HepG2 (cell line): ENCODE results near the gene TTLL4. TPM values are rescaled to one million over a fixed set of nuclear protein-coding genes. Genes with fewer than 3 reads are reported as not detected.

Source experiments
- ATAC-seq: fragments of 200-7000 bp; cut with Tn5 transposase; 3 replicates; pipeline ENCODE4 v1.9.1; 2020; ENCODE audit warnings: mild to moderate bottlenecking, moderate library complexity
- BruUV-seq: library from RNA; stranded (reverse); fragments of 400-500 nt; replicated peaks from 2 replicates; lab custom pipeline; 2021; lab: Mats Ljungman, UMichigan
- CTCF ChIA-PET: fragments of 300-600 bp; formaldehyde crosslinking; extraction: SDS; loops from one replicate; lab custom pipeline; 2021; ENCODE audit warnings: low total read pairs, inconsistent platforms, low intra/inter-chr PET ratio; lab: Yijun Ruan, JAX
- POLR2A ChIA-PET: fragments of 350-600 bp; sonication (Branson Sonifier 250); formaldehyde crosslinking; loops from one replicate; lab custom pipeline; 2020; ENCODE audit warnings: antibody characterized with exemption, inconsistent platforms; lab: Yijun Ruan, JAX
- DNase-seq: peaks from one replicate; pipeline ENCODE4 v3.0.0-alpha.2; 2015; ENCODE audit warnings: low spot score
- FAIRE-seq: peaks from 3 replicates; lab custom pipeline; 2011; peaks lifted over from hg19 to GRCh38; lab: Jason Lieb, UNC
- H2AFZ ChIP-seq: one replicate; pipeline ENCODE4 v1.6.1; 2011; ENCODE audit warnings: low read length, inconsistent platforms
- H3K27ac ChIP-seq: fragments of 300-600 bp; 3 replicates; pipeline ENCODE4 v1.8.0; 2011; ENCODE audit warnings: mixed run types, mild to moderate bottlenecking, mixed read lengths, low read length, inconsistent platforms; ENCODE audit not compliant: insufficient read depth; ENCODE audit errors: extremely low read length
- H3K27me3 ChIP-seq, 2 experiments: fragments of 200-600 bp in 1 of 2; 2 replicates in 1 of 2; 3 replicates in 1 of 2; pipeline versions ENCODE4 v1.6.0 to v1.8.0; 2011; ENCODE audit warnings: low read length in 2 of 2, mild to moderate bottlenecking in 2 of 2, moderate library complexity in 2 of 2, inconsistent platforms in 1 of 2; ENCODE audit not compliant: insufficient read depth in 2 of 2, control insufficient read depth in 1 of 2
- H3K36me3 ChIP-seq, 2 experiments: fragments of 200-600 bp in 1 of 2; replicated peaks in 1 of 2; 2 replicates in 1 of 2; 3 replicates in 1 of 2; pipeline versions ENCODE4 v1.5.1 to v1.8.0; 2011; ENCODE audit warnings: low read length in 2 of 2, inconsistent platforms in 1 of 2; ENCODE audit not compliant: insufficient read depth in 2 of 2, control insufficient read depth in 1 of 2
- H3K4me1 ChIP-seq: 2 replicates; pipeline ENCODE4 v1.5.1; 2012; ENCODE audit warnings: low read length, inconsistent platforms; ENCODE audit not compliant: insufficient read depth
- H3K4me2 ChIP-seq: 2 replicates; pipeline ENCODE4 v1.6.0; 2011; ENCODE audit warnings: low read depth, low read length, inconsistent platforms
- H3K4me3 ChIP-seq, 3 experiments: fragments of 200-600 bp in 1 of 3; sonication (generic), shearing (Covaris generic) in 1 of 3; replicated peaks in 1 of 3; 2 replicates each; pipeline ENCODE4 v1.5.1; 2011 to 2016; ENCODE audit warnings: low read length in 3 of 3, inconsistent platforms in 2 of 3, low read depth in 2 of 3, mild to moderate bottlenecking in 2 of 3, control low read depth in 1 of 3, mixed read lengths in 1 of 3; ENCODE audit not compliant: insufficient read depth in 1 of 3
- H3K79me2 ChIP-seq: one replicate; pipeline ENCODE4 v1.6.1; 2011; ENCODE audit warnings: low read length, inconsistent platforms; ENCODE audit not compliant: insufficient read depth
- H3K9ac ChIP-seq: 2 replicates; pipeline ENCODE4 v1.6.0; 2011; ENCODE audit warnings: mild to moderate bottlenecking, low read depth, low read length, inconsistent platforms; ENCODE audit not compliant: insufficient read depth
- H3K9me3 ChIP-seq: 2 replicates; pipeline ENCODE4 v1.5.1; 2012; ENCODE audit warnings: mild to moderate bottlenecking, low read length
- H4K20me1 ChIP-seq: 2 replicates; pipeline ENCODE4 v1.6.0; 2011; ENCODE audit warnings: inconsistent platforms, mild to moderate bottlenecking, low read length, moderate library complexity; ENCODE audit not compliant: insufficient read depth
- NRL ChIP-seq: sonication (generic); formaldehyde crosslinking; IDR thresholded peaks from 2 replicates; pipeline ENCODE4 v1.5.0; 2020; ENCODE audit warnings: missing genetic modification reagents, mild to moderate bottlenecking, moderate library complexity, borderline replicate concordance
- SMAD9 ChIP-seq: sonication (generic); formaldehyde crosslinking; IDR thresholded peaks from 2 replicates; pipeline ENCODE4 v1.5.1; 2020; ENCODE audit warnings: mild to moderate bottlenecking, missing genetic modification reagents
- TAF1 ChIP-seq: sonication (generic); formaldehyde crosslinking; IDR thresholded peaks from 2 replicates; pipeline ENCODE4 v1.4.0; 2020; ENCODE audit warnings: missing genetic modification reagents
- ZNF326 ChIP-seq: sonication (generic); formaldehyde crosslinking; IDR thresholded peaks from 2 replicates; pipeline ENCODE4 v1.4.0; 2020; ENCODE audit warnings: missing genetic modification reagents, borderline replicate concordance
- WGBS: methylation state at CpG from one replicate; pipeline ENCODE4 v1.1.6; 2017; ENCODE audit warnings: low lambda C conversion rate; 5-methylcytosine and 5-hydroxymethylcytosine counted together
- in situ Hi-C: cut with HindIII; loops from 2 replicates; pipeline ENCODE4 v1.10.0; 2017; ENCODE audit warnings: low pct_unique_long_range_greater_than_20kb; ENCODE audit not compliant: extremely low pct_ligation_motif_present
- intact Hi-C: fragments of 100-400 bp; cut with micrococcal nuclease; formaldehyde crosslinking; loops from one replicate; pipeline ENCODE4 v1.10.0; 2022; ENCODE audit not compliant: unreplicated experiment
- polyA plus RNA-seq, 8 experiments: library from polyadenylated mRNA; depleted of rRNA in 3 of 8; stranded (reverse) in 7 of 8; unstranded in 1 of 8; fragments of >200 nt; fragmentation: Illumina TruSeq in 4 of 8; extraction: Trizol in 4 of 8; gene quantifications; 2 replicates each; pipeline versions ENCODE4 v1.2.1 to v1.2.3, GENCODE V29; 2011 to 2016; ENCODE audit warnings: low read depth in 4 of 8, missing spikeins in 1 of 8, mixed read lengths in 1 of 8; ENCODE audit not compliant: insufficient read depth in 1 of 8
- total RNA-seq, 5 experiments: library from RNA; depleted of rRNA; stranded (reverse); fragments of >200 nt; fragmentation: Illumina TruSeq; extraction: Trizol; gene quantifications; 2 replicates each; pipeline ENCODE4 v1.2.3, GENCODE V29; 2016; ENCODE audit warnings: low read depth in 1 of 5
- TF ChIP-seq, protein P1 (sequence below): sonication (generic); formaldehyde crosslinking; IDR thresholded peaks from 2 replicates; pipeline ENCODE4 v1.4.0; 2020; ENCODE audit warnings: mild to moderate bottlenecking, missing genetic modification reagents
- TF ChIP-seq, protein P2 (sequence below): sonication (generic); formaldehyde crosslinking; IDR thresholded peaks from 2 replicates; pipeline ENCODE4 v1.4.0; 2020; ENCODE audit warnings: mild to moderate bottlenecking, missing genetic modification reagents

Gene TTLL4
- total and polyA plus RNA-seq, 2 of the 13 experiments (the other 11 are each of a cell fraction or from before 2014, with no cell fraction given) = 77.5 to 84.6 TPM

DNA sequence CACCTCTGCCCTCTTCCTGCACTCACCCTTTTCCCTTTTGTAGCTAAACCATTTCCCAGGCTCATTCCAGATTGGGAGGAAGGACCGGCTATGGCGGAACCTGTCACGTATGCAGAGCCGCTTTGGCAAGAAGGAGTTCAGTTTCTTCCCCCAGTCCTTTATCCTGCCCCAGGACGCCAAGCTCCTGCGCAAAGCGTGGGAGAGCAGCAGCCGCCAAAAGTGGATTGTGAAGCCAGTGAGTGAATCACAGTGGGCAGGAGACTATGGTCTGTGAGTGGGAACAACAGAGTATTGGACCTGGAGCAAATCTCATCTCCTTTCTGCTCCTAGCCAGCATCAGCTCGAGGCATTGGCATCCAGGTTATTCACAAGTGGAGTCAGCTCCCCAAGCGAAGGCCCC lies 36.3 kb downstream of the TTLL4 start:
- H3K79me2 ChIP-seq = peaks cover 21% of the 10 kb centered on the region
- TF ChIP-seq NRL (CRISPR knock-in tag) (0 out of 2 replicates have a peak, but pooled peaks have one; percentile 28), ZNF326 (no peak), SMAD9 (no peak), TAF1 (CRISPR knock-in tag) (0 out of 2 replicates have a peak, but pooled peaks have one; percentile 9)
- TF ChIP-seq, protein P1, sequence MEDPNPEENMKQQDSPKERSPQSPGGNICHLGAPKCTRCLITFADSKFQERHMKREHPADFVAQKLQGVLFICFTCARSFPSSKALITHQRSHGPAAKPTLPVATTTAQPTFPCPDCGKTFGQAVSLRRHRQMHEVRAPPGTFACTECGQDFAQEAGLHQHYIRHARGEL = 0 out of 2 replicates have a peak, but pooled peaks have one; percentile 26
- TF ChIP-seq, protein P2, sequence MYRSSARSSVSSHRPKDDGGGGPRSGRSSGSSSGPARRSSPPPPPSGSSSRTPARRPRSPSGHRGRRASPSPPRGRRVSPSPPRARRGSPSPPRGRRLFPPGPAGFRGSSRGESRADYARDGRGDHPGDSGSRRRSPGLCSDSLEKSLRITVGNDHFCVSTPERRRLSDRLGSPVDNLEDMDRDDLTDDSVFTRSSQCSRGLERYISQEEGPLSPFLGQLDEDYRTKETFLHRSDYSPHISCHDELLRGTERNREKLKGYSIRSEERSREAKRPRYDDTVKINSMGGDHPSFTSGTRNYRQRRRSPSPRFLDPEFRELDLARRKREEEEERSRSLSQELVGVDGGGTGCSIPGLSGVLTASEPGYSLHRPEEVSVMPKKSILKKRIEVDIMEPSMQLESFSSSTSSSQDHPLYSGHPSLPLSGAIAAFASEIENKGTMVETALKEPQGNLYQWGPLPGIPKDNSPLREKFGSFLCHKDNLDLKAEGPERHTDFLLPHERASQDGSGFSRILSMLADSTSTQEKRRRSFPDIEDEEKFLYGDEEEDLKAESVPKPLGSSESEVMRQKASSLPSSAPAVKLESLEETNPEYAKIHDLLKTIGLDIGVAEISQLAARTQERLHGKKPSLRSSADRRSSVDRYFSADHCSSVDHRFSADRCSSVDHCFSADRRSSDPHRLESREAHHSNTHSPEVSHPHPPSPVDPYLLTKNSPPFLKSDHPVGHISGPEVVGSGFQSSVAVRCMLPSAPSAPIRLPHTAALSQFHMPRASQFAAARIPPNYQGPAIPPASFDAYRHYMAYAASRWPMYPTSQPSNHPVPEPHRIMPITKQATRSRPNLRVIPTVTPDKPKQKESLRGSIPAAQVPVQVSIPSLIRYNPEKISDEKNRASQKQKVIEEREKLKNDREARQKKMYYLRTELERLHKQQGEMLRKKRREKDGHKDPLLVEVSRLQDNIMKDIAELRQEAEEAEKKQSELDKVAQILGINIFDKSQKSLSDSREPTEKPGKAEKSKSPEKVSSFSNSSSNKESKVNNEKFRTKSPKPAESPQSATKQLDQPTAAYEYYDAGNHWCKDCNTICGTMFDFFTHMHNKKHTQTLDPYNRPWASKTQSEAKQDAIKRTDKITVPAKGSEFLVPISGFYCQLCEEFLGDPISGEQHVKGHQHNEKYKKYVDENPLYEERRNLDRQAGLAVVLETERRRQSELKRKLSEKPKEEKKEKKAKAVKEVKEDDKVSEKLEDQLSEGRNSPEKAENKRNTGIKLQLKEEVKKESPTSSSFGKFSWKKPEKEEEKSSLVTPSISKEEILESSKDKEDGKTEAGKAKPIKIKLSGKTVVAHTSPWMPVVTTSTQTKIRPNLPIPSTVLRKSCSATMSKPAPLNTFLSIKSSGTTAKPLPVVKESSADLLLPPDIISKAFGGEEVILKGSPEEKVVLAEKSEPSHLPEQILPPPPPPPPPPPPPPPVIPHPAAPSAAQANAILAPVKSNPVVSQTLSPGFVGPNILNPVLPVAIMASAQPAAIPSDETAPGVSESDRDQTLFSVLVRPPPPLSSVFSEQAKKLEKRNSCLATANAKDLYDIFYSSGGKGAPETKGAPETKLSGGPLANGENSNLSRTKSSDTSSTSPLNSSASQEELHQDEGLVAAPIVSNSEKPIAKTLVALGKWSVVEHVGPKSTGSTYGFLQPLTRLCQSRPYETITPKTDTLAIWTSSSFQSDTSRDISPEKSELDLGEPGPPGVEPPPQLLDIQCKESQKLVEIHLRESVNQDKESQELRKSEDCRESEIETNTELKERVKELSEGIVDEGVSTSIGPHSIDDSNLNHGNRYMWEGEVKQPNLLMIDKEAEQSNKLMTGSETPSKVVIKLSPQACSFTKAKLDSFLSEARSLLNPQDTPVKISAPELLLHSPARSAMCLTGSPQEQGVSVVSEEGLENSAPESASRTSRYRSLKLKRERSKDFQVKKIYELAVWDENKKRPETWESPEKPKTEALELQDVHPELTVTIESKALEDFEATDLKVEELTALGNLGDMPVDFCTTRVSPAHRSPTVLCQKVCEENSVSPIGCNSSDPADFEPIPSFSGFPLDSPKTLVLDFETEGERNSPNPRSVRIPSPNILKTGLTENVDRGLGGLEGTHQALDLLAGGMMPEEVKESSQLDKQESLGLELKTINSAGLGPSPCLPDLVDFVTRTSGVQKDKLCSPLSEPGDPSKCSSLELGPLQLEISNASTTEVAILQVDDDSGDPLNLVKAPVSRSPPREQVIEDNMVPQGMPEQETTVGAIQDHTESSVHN (CRISPR knock-in tag) = 0 out of 2 replicates have a peak, but pooled peaks have one; percentile 30
- peaks cover 18 to 61% of the 10 kb centered on the region in 2 experiments for H3K36me3 ChIP-seq
- H3K4me3 ChIP-seq = peak overlapping the region in 1 of 3 experiments; percentile 12; a peak in 1 of 6 replicates
- 98% methylated on average over 10 of the region's 10 CpGs for WGBS
- CTCF ChIA-PET = no interaction called here
- peak overlapping the region; percentile 66 for H3K9ac ChIP-seq
- intact Hi-C loops = loop anchor here (1.0 kb wide), 3 partner anchors 8 to 35 kb away; partner anchors contain the start of gene CYP27A1
- peak overlapping the region; percentile 41 for H3K4me2 ChIP-seq
- in situ Hi-C loops = loop anchor here (25.0 kb wide), 1 partner anchor 90 kb away; the partner anchor contains the start of gene PRKAG3
- BruUV-seq = TSS peak; percentile 27
- POLR2A ChIA-PET = interaction anchor here (2.2 to 4.6 kb wide), 5 partner anchors 9 to 36 kb away, joined by 16 to 139 read pairs (median 88); partner anchors contain the start of genes CYP27A1 and TTLL4
- no peaks in the 10 kb centered on the region for H4K20me1 ChIP-seq
- H3K4me1 ChIP-seq = peaks cover 76% of the 10 kb centered on the region
- ATAC-seq (no peak), FAIRE-seq (no peak), DNase-seq (no peak)
- H2AFZ ChIP-seq = no peak overlapping the region
- H3K27me3 ChIP-seq = no peaks in the 10 kb centered on the region
- peak overlapping the region; percentile 95 for H3K27ac ChIP-seq
- H3K9me3 ChIP-seq = no peaks in the 10 kb centered on the region
